HG03439 (cell line): ENCODE data around the gene TNIK.
"Not testable (repeated sequence)": the region's sequence is repeated elsewhere in the genome, so short reads cannot be mapped to it uniquely, and the experiment has no call there.

Source experiments
- ATAC-seq: cut with Tn5 transposase; IDR thresholded peaks from one replicate; pipeline ENCODE4 v1.9.1; 2021; ENCODE audit warnings: mild to moderate bottlenecking, moderate library complexity; ENCODE audit not compliant: unreplicated experiment

Gene TNIK

DNA sequence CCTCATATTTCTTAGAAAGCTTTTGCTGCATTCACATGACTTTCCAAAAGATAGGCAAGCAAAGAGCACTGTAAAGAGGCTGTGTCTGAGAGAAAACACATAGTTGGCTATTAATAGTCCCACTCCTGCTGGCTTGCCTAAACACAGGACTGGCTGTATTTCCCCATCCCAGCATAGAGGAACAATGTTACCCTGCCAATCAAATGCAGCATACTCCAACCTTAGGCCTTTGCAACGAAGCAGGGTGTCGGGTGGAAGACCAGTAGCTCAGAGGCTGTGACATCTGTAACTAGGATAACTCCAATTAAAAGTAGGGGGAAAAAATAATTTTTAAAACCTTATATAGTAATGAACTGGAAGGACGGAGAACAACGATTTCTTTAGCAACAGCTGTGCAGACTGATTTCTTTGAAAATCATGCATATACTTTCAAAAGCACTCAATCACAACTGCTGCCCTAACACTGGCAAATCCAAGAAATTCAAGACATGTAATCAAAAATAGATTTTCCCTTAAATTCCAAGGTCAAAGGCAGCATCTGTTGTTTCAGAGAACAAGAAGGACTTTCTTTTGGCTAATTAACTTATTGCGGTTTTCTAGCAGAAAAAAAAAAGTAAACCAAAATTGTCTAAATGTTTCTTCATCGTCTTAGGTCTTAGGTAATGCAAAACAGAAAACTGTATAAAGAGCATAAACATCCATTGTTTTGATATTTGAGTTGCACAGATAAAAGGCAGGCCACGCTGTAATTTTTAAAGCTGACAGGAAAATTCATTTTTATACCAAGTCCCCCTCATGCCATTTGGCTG, 139.3 kb downstream of the TNIK start:
- no peak for ATAC-seq

DNA sequence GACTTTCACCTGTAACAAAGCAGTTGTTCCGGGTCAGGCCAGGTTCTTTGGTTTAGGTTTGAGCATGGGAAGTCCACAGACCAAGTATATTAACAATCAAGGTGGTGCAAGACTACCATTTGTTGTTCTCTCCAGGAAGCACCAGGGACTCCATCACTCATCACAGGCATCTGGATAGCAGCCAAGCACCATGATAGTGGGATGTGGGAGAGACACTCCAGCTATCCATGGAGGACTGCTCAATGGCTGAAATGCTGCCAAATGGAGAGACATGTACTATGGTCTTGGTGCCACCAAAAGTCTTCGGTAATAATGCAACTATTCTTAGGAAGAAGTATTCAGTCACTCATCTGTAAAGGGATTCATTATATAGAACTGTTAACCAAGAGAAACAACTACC, 143.0 kb downstream of the TNIK start:
- no peak for ATAC-seq

DNA sequence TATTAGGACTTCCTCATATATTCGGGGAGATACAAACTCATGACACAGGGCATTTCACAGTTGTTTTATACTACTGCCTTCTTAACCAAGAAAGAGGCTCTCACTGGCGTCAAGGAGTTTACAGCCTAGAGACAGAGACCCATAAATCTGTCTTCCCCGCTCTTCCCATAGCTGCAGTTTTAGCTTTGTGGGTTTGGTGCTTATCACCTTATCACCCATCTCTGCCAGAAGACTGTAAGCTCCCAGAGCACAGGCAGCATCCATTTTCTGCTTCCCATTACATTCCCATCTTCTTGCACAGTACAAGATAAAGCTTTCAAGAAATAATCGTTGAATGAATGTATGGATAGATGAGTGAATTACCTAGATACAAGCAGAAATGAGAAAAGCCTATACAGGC, 144.3 kb downstream of the TNIK start:
- no peak for ATAC-seq

DNA sequence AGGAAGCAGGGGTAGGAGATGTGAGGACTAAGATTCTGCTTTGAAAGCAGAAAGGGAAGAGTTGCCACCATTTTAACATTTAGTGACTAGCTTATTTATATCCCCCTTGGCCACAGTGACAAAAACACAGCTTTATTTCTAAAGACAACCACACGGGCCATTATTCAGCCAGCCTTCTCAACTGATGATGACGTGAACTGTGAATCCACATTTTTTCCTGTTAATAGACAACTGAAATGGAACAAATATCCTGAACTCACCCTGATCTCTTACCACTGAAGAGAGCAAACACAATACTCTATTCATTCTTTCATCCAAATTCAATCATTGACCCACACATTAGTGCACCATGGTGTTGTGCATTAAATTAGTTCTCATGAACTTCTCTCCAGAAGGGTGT, 145.1 kb downstream of the TNIK start:
- ATAC-seq, result no peak

DNA sequence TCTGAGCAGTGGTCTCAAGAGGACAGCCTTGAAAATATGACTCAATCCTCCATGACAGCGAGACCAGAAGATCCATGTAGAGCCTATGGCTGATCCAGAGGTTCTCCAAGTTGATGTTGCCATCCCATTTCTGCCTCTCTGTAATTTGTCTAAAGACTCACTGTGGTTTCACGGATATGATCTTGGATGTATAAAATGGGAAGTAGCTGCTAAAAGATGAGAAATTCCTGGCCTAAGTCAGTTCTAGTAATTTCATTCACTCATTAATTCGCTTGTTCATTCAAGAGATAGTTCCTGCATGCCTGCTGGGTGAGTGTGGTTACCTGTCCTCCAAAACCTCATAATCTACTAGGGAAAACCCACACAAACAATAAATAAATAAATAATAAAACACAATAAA, 145.9 kb downstream of the TNIK start:
- no peak for ATAC-seq

DNA sequence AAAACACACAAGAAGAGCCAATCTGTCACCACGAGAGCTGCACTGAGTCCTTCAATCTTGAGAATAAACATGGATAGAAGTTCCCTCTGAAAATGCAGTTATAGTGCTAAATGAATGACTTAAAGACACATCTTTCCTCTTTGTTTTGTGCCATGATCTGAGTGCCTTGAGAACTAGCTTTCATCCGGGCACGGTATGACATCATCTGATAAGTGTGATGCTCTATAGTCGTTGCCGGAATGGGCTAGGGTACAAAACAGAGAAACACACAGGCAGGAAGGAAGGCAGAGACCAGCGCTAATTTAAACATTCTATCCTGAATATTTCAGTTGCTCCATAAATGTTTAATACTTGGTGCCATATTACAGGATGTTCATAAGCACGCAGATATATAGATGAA, 146.5 kb downstream of the TNIK start:
- ATAC-seq, result no peak

DNA sequence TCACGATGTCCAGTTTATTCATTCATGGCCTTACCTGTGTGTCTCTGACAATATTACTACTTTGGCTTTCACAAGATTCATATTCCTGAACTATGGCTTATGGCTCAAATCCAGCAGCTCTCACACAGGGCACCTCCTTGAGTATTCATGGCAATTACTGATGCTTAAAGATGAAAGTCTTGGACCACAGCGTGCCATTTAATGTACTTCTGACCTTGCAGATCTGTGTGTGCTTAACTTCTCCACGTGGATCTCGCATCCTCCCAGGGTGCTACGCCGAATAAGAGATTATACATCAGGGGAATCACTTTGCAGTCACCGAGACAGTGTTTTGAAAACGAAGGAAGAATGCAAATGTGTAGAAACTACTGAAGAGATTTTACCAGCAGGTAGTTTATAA, 147.5 kb downstream of the TNIK start:
- no peak for ATAC-seq

DNA sequence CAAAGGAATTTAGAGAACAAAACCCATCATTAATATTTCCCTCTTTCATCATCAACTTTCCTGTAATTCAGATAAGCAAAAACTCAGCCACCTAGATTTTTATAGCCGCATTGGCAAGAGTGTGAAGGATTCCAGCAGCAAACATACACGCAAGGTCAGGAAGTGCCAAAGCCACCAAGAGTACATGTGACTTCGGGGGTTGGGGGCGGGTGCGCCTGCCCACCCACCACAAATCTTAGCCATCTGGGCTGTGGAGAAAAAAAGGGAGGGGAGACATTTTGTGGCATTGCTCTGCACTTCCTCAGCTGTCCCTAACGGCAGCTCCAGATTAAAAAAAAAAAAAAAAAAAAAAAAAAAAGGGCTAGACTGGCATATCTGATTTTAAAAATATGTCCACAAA, 148.4 kb downstream of the TNIK start:
- ATAC-seq, result no peak

DNA sequence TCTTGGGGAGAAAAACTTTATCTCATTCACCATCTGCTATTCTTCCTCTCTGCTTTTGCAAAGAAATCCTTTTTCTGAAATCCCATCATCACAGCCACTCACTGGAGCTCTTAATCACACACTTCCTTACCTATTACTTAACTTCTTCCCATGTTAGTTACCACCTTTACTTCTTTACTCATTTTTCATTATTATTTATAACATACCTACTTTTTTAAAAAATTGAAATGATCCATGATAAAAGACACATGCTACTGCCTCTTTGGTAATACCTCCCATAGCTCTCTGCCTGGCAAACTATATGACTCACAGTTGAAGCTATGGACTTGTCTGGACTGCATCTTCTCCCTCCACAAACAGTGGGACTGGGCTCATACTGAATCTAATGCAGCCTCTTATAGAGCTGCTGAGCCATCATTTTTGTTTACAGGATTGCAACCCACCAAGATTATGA, 150.3 kb downstream of the TNIK start:
- ATAC-seq, result no peak

DNA sequence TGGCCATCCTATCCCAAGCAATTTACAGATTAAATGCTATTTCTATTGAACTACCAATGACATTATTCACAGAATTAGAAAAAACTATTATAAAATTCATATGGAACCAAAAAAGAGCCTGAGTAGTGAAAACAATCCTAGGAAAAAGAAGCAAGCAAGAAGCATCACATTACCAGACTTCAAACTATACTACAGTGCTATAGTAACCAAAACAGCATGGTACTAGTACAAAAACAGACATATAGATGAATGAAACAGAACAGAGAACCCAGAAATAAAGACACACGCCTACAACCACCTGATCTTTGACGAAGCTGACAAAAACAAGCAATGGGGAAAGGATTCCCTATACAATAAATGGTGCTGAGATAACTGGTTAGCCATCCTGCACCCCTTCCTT, 152.2 kb downstream of the TNIK start:
- no peak for ATAC-seq

DNA sequence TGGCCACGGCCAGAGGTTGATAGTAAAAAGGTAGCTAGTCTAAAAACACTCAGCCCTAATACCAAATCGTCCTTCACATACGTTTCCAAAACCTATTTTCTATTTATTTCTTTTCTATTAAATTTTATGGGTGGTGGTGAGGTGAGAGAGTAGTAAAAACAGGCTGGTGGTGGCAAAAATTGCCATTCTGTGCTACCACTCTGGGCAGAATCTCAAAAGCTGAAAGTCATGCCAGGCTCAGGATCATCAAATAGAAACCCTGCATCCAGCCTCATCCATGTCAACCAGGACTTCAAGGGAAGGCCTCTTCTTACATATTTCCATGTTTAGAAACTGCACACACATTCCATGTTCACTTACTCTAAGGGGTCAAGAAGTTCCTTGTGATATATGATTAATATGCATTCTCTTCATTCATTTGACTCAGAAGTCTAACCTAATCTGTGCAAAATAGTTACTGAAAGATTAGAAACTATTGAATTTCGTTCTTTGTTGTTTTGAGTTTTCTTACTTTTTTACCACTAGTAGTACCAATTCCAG, 153.1 kb downstream of the TNIK start:
- no peak for ATAC-seq

DNA sequence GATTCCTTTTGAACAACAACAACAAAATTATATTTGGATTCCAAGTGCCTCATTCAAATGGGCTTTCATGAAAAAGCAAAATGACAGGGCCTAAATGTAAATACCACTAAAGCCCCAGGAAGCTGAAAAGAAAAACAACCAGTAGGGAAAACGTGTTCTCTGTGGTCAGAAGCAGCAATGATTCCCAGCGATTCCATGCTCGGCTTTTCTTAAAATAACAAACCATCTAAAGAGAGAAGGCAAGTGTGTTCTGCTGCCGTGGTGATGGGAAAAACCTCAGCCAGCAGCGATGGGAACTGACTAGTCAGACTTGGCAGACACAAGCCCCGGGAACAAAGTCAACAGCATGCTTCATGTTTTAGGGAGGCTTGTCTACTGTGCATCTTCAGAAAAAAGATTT, 153.6 kb downstream of the TNIK start:
- ATAC-seq, result no peak

DNA sequence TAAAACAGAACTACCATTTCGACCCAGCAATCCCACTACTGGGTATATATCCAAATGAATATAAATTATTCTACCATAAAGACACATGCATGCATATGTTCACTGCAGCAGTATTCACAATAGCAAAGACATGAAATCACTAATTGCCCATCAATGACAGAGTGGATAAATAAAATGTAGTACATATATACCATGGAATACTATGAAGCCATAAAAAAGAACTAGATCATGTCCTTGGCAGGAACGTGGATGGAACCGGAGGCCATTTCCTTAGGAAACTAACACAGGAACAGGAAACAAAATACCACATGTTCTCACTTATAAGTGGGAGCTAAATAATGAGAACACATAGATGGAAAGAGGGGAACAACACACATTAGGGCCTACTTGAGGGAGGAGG, 154.4 kb downstream of the TNIK start:
- ATAC-seq, result not testable (repeated sequence)

DNA sequence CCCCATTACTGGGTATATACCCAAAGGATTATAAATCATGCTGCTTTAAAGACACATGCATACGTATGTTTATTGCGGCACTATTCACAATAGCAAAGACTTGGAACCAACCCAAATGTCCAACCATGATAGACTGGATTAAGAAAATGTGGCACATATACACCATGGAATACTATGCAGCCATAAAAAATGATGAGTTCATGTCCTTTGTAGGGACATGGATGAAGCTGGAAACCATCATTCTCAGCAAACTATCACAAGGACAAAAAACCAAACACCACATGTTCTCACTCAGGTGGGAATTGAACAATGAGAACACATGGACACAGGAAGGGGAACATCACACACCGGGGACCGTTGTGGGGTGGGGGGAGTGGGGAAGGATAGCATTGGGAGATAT, 155.7 kb downstream of the TNIK start:
- not testable (repeated sequence) for ATAC-seq

DNA sequence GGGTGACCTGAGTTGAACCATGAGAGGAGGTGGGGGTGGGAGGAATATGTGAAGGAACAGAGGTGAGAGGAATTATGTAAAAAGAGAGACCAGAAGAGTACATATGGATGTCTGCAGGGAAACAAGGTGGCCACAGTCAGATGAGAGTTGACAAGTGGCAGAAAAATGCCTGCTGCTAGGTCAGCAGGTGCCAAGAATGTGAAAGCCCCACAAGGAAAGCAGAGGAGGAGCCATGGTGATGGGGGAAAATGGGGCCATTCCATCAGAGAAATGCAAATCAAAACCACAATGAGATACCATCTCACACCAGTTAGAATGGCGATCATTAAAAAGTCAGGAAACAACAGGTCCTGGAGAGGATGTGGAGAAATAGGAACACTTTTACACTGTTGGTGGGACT, 156.2 kb downstream of the TNIK start:
- ATAC-seq, result not testable (repeated sequence)

DNA sequence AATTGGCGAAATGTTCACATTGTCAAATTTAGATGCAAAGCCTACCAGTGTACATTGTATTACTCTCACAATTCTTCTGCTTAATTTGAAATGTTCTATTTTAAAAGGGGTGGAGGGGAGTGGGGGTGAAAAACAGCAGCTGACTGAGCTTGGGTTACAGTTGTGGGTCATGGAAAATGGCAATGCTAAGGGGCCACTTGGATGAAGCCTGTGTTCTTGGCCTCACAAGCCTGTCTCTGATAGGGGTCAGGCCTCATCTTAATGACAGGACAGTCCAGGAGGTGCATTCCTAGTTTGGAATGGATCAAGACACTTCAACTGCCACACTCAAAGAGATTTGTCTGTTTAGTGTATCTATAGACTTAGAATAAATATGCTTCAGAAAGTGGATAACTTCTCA, 158.2 kb downstream of the TNIK start:
- ATAC-seq, result no peak

DNA sequence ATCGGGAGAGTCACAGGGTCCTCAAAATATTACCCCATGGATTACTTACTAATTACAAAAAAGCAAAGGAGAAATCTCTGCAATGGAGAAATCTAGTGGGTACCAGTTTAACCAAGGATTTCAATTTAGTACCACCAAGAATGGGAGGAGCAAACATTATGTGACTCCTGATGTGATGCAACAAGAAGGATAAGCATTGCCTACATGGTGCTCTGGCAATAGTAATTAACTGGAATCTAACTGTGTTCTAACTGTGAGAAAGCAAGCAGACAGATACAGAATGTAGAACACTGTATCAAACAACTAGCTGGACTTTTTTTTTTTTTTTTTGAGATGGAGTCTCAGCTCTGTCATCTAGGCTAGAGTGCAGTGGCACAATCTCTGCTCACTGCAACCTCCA, 159.2 kb downstream of the TNIK start:
- ATAC-seq, result no peak

DNA sequence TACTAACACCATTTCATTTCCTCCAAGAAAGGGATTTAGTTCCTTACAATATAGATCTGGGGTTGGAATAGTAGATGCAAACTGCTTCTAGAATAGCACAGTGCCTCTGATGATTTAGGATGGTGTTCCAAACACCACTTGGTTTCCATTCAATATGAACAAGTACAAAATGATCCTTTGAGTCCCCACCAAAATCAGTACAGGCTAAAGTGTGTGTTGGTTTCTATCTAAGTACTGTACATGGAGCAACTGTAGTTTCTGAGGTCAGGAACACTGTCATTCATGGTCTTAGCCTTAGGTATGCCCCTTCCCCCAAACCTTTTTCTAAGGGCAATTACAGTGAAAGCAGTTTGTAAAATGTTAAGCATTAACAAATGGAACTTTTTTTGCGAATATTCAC, 162.3 kb downstream of the TNIK start:
- ATAC-seq, result no peak

DNA sequence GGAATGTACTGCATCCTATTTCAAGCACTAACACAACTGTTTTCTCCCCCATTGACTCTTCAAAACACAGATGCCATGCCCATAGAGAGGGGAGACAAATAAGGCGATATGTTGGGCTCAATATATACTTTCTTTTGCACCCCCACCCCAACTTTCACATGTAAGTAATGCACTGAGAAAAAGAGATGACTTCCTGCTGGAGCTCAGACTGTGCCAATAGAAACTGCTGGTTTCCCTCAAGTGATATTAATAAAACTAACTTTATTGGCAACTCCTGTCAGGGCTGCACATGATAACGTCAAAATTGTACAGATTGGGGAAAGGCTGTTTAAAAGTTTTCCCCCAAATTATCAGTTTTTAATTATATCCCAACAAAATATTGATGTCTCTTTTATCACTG, 163.0 kb downstream of the TNIK start:
- ATAC-seq, result no peak

DNA sequence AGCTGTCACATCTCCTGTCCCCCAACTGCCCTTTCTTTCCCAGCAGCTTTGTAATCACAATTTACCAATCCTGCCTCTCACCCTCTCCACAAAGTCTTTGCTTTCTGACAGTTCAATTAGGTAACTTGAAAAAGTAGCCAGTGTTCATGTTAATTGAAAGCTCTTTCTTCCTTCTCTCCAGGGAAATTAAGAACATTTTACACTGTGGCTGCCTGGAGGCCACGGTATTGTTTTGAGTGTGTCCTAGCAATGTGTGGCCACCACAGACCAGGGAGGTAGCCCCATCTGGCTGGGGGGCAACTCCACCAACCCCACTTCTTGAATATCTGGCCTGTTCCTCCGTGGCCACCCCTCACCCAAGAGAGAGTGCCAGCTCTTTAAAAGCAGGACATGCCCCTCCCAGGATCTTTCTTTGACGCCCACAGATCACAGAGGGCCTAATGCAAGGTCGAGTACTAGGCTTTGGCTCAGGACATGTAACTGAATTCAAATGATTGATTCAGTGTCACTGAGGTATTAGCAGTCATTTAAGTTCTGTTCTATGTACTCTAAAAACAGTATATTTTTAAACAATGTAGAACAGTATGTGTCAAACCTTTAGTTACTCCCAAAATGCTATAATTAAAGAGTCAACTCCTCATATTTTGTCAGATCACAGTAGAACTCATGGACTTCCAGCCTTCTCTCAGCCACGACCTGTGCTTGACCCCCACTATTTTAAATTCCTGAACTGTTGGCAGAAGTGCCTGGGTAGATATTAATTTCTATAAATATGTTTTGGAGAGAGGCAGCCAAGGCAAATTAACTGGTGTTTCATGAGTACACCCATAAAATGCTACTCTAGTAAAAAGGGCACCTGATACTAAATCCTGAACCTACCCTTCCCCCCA, 164.5 kb downstream of the TNIK start:
- no peak for ATAC-seq

DNA sequence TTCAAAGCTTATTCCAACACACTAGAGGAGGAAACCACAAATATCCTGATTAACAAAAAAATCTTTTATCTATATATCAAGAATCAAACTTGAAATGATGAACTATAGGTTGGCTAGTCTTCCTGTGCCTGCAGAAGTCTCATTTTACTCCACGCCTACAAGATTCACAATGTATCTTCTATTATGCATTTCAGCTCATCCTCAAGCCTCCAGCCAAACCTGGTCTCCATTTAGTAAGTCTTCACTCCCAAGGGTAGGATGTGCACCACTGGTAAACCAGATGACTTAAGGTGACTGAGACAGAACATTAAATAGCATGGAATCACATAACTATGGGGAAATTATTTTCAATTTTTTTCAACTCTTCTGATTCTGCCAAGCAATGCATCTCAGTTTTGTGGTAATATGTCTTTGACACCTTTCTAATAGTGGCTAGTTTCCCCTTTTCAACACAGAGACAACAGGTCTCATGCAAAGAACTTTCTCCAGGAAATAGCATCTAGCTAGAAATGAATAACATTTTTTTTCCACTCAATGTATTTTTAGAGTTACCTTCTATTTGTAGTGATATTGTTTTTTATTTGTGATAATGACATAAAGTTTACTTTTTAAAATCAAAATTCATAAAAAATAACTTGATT, 166.9 kb downstream of the TNIK start:
- ATAC-seq, result no peak
